GM23338 (cell line): ENCODE results near the gene SRRT. TPM values are rescaled to one million over a fixed set of nuclear protein-coding genes. Genes with fewer than 3 reads are reported as not detected.
"Not testable (repeated sequence)": the region's sequence is repeated elsewhere in the genome, so short reads cannot be mapped to it uniquely, and the experiment has no call there.

ENCODE experiments used
- ATAC-seq: fragments of 200-7000 bp; cut with Tn5 transposase; 3 replicates; pipeline ENCODE4 v1.9.1; 2020
- DNase-seq: peaks from one replicate; pipeline ENCODE4 v3.0.0-alpha.2; 2015; ENCODE audit warnings: low spot score
- H2AFZ ChIP-seq: fragments of 200-600 bp; sonication (generic); 2 replicates; pipeline ENCODE4 v1.8.0; 2016; ENCODE audit warnings: antibody characterized with exemption, mild to moderate bottlenecking, moderate library complexity
- H3F3A ChIP-seq: fragments of 200-600 bp; sonication (generic); replicated peaks from 2 replicates; pipeline ENCODE4 v1.8.0; 2017; ENCODE audit warnings: antibody characterized with exemption, mixed run types, low read depth
- H3K27ac ChIP-seq: fragments of 200-600 bp; sonication (generic); 2 replicates; pipeline ENCODE4 v1.6.1; 2016; ENCODE audit warnings: low read depth
- H3K27me3 ChIP-seq: fragments of 200-600 bp; sonication (generic); 2 replicates; pipeline ENCODE4 v1.8.0; 2016; ENCODE audit warnings: mild to moderate bottlenecking, mixed run types, moderate library complexity; ENCODE audit not compliant: insufficient read depth
- H3K36me3 ChIP-seq: fragments of 200-600 bp; sonication (generic); 2 replicates; pipeline ENCODE4 v1.8.0; 2016; ENCODE audit warnings: mild to moderate bottlenecking; ENCODE audit not compliant: insufficient read depth
- H3K4me1 ChIP-seq: fragments of 200-600 bp; sonication (generic); 2 replicates; pipeline ENCODE4 v1.8.0; 2016; ENCODE audit warnings: mild to moderate bottlenecking, moderate library complexity; ENCODE audit not compliant: insufficient read depth
- H3K4me2 ChIP-seq: fragments of 200-600 bp; sonication (generic); 2 replicates; pipeline ENCODE4 v1.7.1; 2017; ENCODE audit warnings: mixed run types
- H3K4me3 ChIP-seq: fragments of 200-600 bp; sonication (generic); 2 replicates; pipeline ENCODE4 v1.6.1; 2016; ENCODE audit warnings: mixed run types
- H3K79me2 ChIP-seq: fragments of 200-600 bp; sonication (generic); replicated peaks from 2 replicates; pipeline ENCODE4 v1.8.0; 2017; ENCODE audit warnings: mild to moderate bottlenecking; ENCODE audit not compliant: insufficient read depth
- H3K9me2 ChIP-seq: fragments of 200-600 bp; sonication (generic); 2 replicates; pipeline ENCODE4 v1.8.0; 2017; ENCODE audit not compliant: insufficient read depth
- H4K20me1 ChIP-seq: fragments of 200-600 bp; sonication (generic); replicated peaks from 2 replicates; pipeline ENCODE4 v1.8.0; 2017; ENCODE audit warnings: mild to moderate bottlenecking; ENCODE audit not compliant: insufficient read depth
- H3K27ac Mint-ChIP-seq: 2 replicates; pipeline ENCODE4 v1.8.0; 2020; ENCODE audit warnings: inconsistent platforms, mild to moderate bottlenecking, moderate library complexity, mixed read lengths
- H3K27me3 Mint-ChIP-seq: 3 replicates; pipeline ENCODE4 v1.8.0; 2022; ENCODE audit warnings: low read depth, mild to moderate bottlenecking, moderate library complexity, mixed read lengths, inconsistent platforms; ENCODE audit not compliant: insufficient read depth, poor library complexity
- H3K36me3 Mint-ChIP-seq: 3 replicates; pipeline ENCODE4 v1.8.0; 2021; ENCODE audit warnings: low read depth, mild to moderate bottlenecking, inconsistent platforms, moderate library complexity, mixed read lengths
- H3K4me1 Mint-ChIP-seq: 3 replicates; pipeline ENCODE4 v1.8.0; 2020; ENCODE audit warnings: mild to moderate bottlenecking, inconsistent platforms, mixed read lengths
- H3K4me3 Mint-ChIP-seq: 3 replicates; pipeline ENCODE4 v1.8.0; 2021; ENCODE audit warnings: moderate library complexity, mild to moderate bottlenecking, inconsistent platforms, mixed read lengths
- H3K9me3 Mint-ChIP-seq: 3 replicates; pipeline ENCODE4 v1.8.0; 2020; ENCODE audit warnings: moderate library complexity, mild to moderate bottlenecking, inconsistent platforms, mixed read lengths
- microRNA-seq: library from miRNA; unstranded; fragments of <30 nt; microRNA quantifications from one replicate; pipeline ENCODE4, GENCODE V29; 2017
- polyA plus RNA-seq: library from polyadenylated mRNA; unstranded; fragments of >200 nt; fragmentation: Nextera tagmentation; extraction: Ambion mirVana; gene quantifications from 2 replicates; pipeline ENCODE4 v1.2.1, GENCODE V29; 2016
- small RNA-seq: library from RNA; depleted of rRNA; stranded (forward); fragments of <200 nt; gene quantifications from one replicate; pipeline ENCODE3, GENCODE V24; 2014; ENCODE audit warnings: low replicate concordance
- total RNA-seq: library from RNA; depleted of rRNA; stranded (reverse); fragments of >200 nt; shearing (Covaris generic); gene quantifications from 2 replicates; pipeline ENCODE4 v1.2.3, GENCODE V29; 2014; rRNA removed

Gene SRRT
- total and polyA plus RNA-seq, 2 experiments from 2014 or later: 113 to 140 TPM

DNA sequence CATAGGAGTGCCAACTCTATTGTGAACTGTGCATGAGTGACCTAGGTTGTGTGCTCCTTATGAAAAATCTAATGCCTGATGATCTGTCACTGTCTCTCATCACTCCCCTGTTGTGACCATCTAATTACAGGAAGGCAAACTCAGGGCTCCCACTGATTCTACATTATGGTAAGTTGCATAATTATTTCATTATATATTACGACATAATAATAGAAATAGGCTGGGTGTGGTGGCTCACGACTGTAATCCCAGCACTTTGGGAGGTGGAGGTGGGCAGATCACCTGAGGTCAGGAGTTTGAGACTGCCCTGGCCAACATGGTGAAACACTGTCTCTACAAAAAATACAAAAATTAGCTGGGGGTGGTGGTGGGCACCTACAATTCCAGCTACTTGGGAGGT is 60.5 kb downstream of the SRRT start:
- H3K9me2 ChIP-seq, H3K27ac Mint-ChIP-seq, ATAC-seq, H3K4me3 ChIP-seq, H3K27ac ChIP-seq, H3K4me1 ChIP-seq, H3K4me1 Mint-ChIP-seq, DNase-seq, H4K20me1 ChIP-seq, H3K4me2 ChIP-seq, H2AFZ ChIP-seq, H3K27me3 ChIP-seq, H3F3A ChIP-seq, H3K4me3 Mint-ChIP-seq, H3K36me3 ChIP-seq, H3K79me2 ChIP-seq: not testable (repeated sequence)
- H3K36me3 Mint-ChIP-seq: peaks cover 39% of the 10 kb centered on the region
- peaks cover 60% of the 10 kb centered on the region for H3K9me3 Mint-ChIP-seq
- H3K27me3 Mint-ChIP-seq: peaks cover 18% of the 10 kb centered on the region

DNA sequence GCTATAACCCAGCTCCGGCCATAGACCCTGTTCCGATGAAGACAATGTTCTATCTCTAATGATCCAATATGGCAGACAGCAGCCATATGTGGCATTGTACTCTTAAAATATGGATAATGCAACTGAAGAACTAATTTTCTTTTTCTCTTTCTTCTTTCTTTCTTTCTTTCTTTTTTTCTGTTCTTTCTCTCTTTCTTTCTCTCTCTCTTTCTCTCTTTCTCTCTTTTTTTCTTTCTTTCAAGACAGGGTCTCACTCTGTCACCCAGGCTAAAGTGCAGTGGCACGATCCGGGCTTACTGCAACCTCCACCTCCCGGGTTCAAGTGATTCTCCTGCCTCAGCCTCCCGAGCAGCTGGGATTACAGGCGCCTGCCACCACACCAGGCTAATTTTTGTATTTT is 61.3 kb downstream of the SRRT start:
- not testable (repeated sequence) for H3K4me3 Mint-ChIP-seq, ATAC-seq

More for the DNA sequence above, 61.3 kb downstream of the SRRT start:
- H3K4me1 Mint-ChIP-seq, H3F3A ChIP-seq, H3K4me3 ChIP-seq, H3K36me3 ChIP-seq, H3K27ac Mint-ChIP-seq, H3K27me3 ChIP-seq, H4K20me1 ChIP-seq, H3K4me2 ChIP-seq, H3K79me2 ChIP-seq, H3K4me1 ChIP-seq, DNase-seq, H3K9me2 ChIP-seq, H3K27ac ChIP-seq, H2AFZ ChIP-seq: not testable (repeated sequence)
- Mint-ChIP-seq H3K9me3 (peaks cover 62% of the 10 kb centered on the region), H3K27me3 (peaks cover 16% of the 10 kb centered on the region), H3K36me3 (peaks cover 35% of the 10 kb centered on the region)

Small RNA genes within 50 kb of the gene (microRNA-seq; reads per million reads assigned to microRNA genes)
- not detected for gene MIR6875

Small RNA genes within 50 kb of the gene (small RNA-seq; reads per million reads assigned to genes)
- gene RN7SL549P (not detected), gene RPS29P15 (not detected)

Other genes with a start within 250 kb of the SRRT start
- gene TFR2, start 233.6 kb upstream of the SRRT start, total RNA-seq: 4.2 and 5.6 TPM in 2 replicates
- gene TFR2, start 233.6 kb upstream of the SRRT start, polyA plus RNA-seq: 3.7 and 4.3 TPM in 2 replicates
- gene ACTL6B, start 218.7 kb upstream of the SRRT start, total RNA-seq: 0.69 TPM in 1 of 2 replicates, not detected in the other
- 2.5 and 3.5 TPM in 2 replicates for gene ACTL6B, start 218.7 kb upstream of the SRRT start, polyA plus RNA-seq
- 153 and 156 TPM in 2 replicates for gene GNB2, start 201.4 kb upstream of the SRRT start, total RNA-seq
- gene GNB2, start 201.4 kb upstream of the SRRT start, polyA plus RNA-seq: 112 and 113 TPM in 2 replicates
- 50.6 and 69.8 TPM in 2 replicates for gene GIGYF1, start 180.9 kb upstream of the SRRT start, total RNA-seq
- 40.0 and 40.4 TPM in 2 replicates for gene GIGYF1, start 180.9 kb upstream of the SRRT start, polyA plus RNA-seq
- gene POP7, start 169.0 kb upstream of the SRRT start, total RNA-seq: 87.3 and 110 TPM in 2 replicates
- 216 and 219 TPM in 2 replicates for gene POP7, start 169.0 kb upstream of the SRRT start, polyA plus RNA-seq
- gene EPO, start 154.6 kb upstream of the SRRT start, total RNA-seq: 0.89 TPM in 1 of 2 replicates, not detected in the other
- gene EPO, start 154.6 kb upstream of the SRRT start, polyA plus RNA-seq: 0.97 and 1.0 TPM in 2 replicates
- gene ZAN, start 141.5 kb upstream of the SRRT start, total RNA-seq: 0.03 TPM in 1 of 2 replicates, not detected in the other
- 0.07 TPM in 1 of 2 replicates, not detected in the other for gene ZAN, start 141.5 kb upstream of the SRRT start, polyA plus RNA-seq
- gene EPHB4, start 47.6 kb upstream of the SRRT start, total RNA-seq: 145 and 164 TPM in 2 replicates
- gene EPHB4, start 47.6 kb upstream of the SRRT start, polyA plus RNA-seq: 22.6 and 23.3 TPM in 2 replicates
- 32.3 and 39.9 TPM in 2 replicates for gene SLC12A9, start 22.4 kb upstream of the SRRT start, total RNA-seq
- 9.7 and 10.3 TPM in 2 replicates for gene SLC12A9, start 22.4 kb upstream of the SRRT start, polyA plus RNA-seq
- gene TRIP6, start 7.7 kb upstream of the SRRT start, total RNA-seq: 106 and 112 TPM in 2 replicates
- 44.6 and 45.0 TPM in 2 replicates for gene TRIP6, start 7.7 kb upstream of the SRRT start, polyA plus RNA-seq
- 11.5 and 11.8 TPM in 2 replicates for gene UFSP1, start 14.6 kb downstream of the SRRT start, total RNA-seq
- gene UFSP1, start 14.6 kb downstream of the SRRT start, polyA plus RNA-seq: 2.0 and 4.1 TPM in 2 replicates
- 1.5 and 3.7 TPM in 2 replicates for gene ACHE, start 20.8 kb downstream of the SRRT start, total RNA-seq
- gene ACHE, start 20.8 kb downstream of the SRRT start, polyA plus RNA-seq: 3.6 and 3.9 TPM in 2 replicates
- gene MUC3A, start 74.4 kb downstream of the SRRT start, total RNA-seq: 16.3 and 19.1 TPM in 2 replicates
- 44.4 and 45.7 TPM in 2 replicates for gene MUC3A, start 74.4 kb downstream of the SRRT start, polyA plus RNA-seq
- 3.8 and 4.6 TPM in 2 replicates for gene MUC12, start 94.5 kb downstream of the SRRT start, total RNA-seq
- 18.0 and 21.4 TPM in 2 replicates for gene MUC12, start 94.5 kb downstream of the SRRT start, polyA plus RNA-seq
- gene MUC17, start 145.0 kb downstream of the SRRT start, total RNA-seq: under 0.01 TPM in 1 of 2 replicates, not detected in the other
- not detected in 2 replicates for gene MUC17, start 145.0 kb downstream of the SRRT start, polyA plus RNA-seq
- gene TRIM56, start 210.4 kb downstream of the SRRT start, total RNA-seq: 12.9 and 15.7 TPM in 2 replicates
- gene TRIM56, start 210.4 kb downstream of the SRRT start, polyA plus RNA-seq: 8.7 and 10.0 TPM in 2 replicates